K562 (cell line): Measurements from ENCODE around the gene ZKSCAN1. TPM values are rescaled to one million over a fixed set of nuclear protein-coding genes. Genes with fewer than 3 reads are reported as not detected.

ENCODE experiments used
- AFF4 ChIP-seq: sonication (generic); formaldehyde crosslinking; IDR thresholded peaks from 2 replicates; pipeline ENCODE4 v1.8.0; 2023; ENCODE audit warnings: mild to moderate bottlenecking, missing genetic modification reagents
- EHMT2 ChIP-seq: fragments of 450-650 bp; IDR thresholded peaks from 2 replicates; pipeline ENCODE4 v1.6.1; 2018; ENCODE audit warnings: antibody characterized with exemption
- ETV5 ChIP-seq: sonication (generic); formaldehyde crosslinking; IDR thresholded peaks from 2 replicates; pipeline ENCODE4 v1.4.0; 2020; ENCODE audit warnings: low read depth, mild to moderate bottlenecking, missing genetic modification reagents
- HDGF ChIP-seq: fragments of 450-650 bp; IDR thresholded peaks from 2 replicates; pipeline ENCODE4 v1.6.1; 2016
- MEIS2 ChIP-seq: fragments of 450-650 bp; IDR thresholded peaks from 2 replicates; pipeline ENCODE4 v1.6.1; 2014; ENCODE audit warnings: mild to moderate bottlenecking; ENCODE audit not compliant: partially characterized antibody
- MTA1 ChIP-seq: fragments of 450-650 bp; IDR thresholded peaks from 2 replicates; pipeline ENCODE4 v1.6.1; 2017; ENCODE audit warnings: borderline replicate concordance
- NCOA1 ChIP-seq: fragments of 450-650 bp; IDR thresholded peaks from 2 replicates; pipeline ENCODE4 v1.6.1; 2016; ENCODE audit warnings: low read depth
- POLR2A ChIP-seq: fragments of 450-650 bp; conservative IDR thresholded peaks from 2 replicates; pipeline ENCODE4 v1.6.1; 2016
- RB1 ChIP-seq: fragments of 450-650 bp; IDR thresholded peaks from 2 replicates; pipeline ENCODE4 v1.6.1; 2017; ENCODE audit warnings: low read depth, mild to moderate bottlenecking
- RHOXF2B ChIP-seq: fragments of 250-450 bp; sonication (Bioruptor Pico); conservative IDR thresholded peaks from 2 replicates; pipeline ENCODE4 v1.5.1; 2021
- STAT5A ChIP-seq: IDR thresholded peaks from 2 replicates; pipeline ENCODE4 v1.6.1; 2012; ENCODE audit warnings: low read length, inconsistent platforms, borderline replicate concordance
- TGIF2 ChIP-seq: sonication (generic); formaldehyde crosslinking; IDR thresholded peaks from 2 replicates; pipeline ENCODE4 v1.8.1; 2022; ENCODE audit warnings: mild to moderate bottlenecking, missing genetic modification reagents, moderate library complexity
- VEZF1 ChIP-seq: fragments of 200-800 bp; sonication (Bioruptor generic); IDR thresholded peaks from 2 replicates; pipeline ENCODE4 v1.6.1; 2017; ENCODE audit warnings: missing genetic modification characterization, missing compliant biosample characterization
- ZBTB17 ChIP-seq: fragments of 450-650 bp; formaldehyde crosslinking; IDR thresholded peaks from 2 replicates; pipeline ENCODE4 v1.4.0; 2020; ENCODE audit warnings: mild to moderate bottlenecking
- ZNF121 ChIP-seq: sonication (generic); formaldehyde crosslinking; conservative IDR thresholded peaks from 2 replicates; pipeline ENCODE4 v1.8.0; 2022; ENCODE audit warnings: missing genetic modification reagents
- ZNF140 ChIP-seq: fragments of 250-450 bp; sonication (Bioruptor Pico); IDR thresholded peaks from 2 replicates; pipeline ENCODE4 v1.8.0; 2021; ENCODE audit warnings: moderate library complexity, mild to moderate bottlenecking, inconsistent platforms
- ZNF232 ChIP-seq: sonication (generic); formaldehyde crosslinking; IDR thresholded peaks from 2 replicates; pipeline ENCODE4 v1.8.0; 2022; ENCODE audit warnings: mild to moderate bottlenecking, missing genetic modification reagents
- ZNF347 ChIP-seq: fragments of 450-650 bp; formaldehyde crosslinking; IDR thresholded peaks from 2 replicates; pipeline ENCODE4 v1.4.0; 2020; ENCODE audit warnings: low read depth, mild to moderate bottlenecking, moderate library complexity
- ZNF395 ChIP-seq: fragments of 200-800 bp; sonication (Bioruptor generic); IDR thresholded peaks from 2 replicates; pipeline ENCODE4 v1.6.1; 2017; ENCODE audit warnings: missing genetic modification characterization, missing compliant biosample characterization
- ZNF586 ChIP-seq: fragments of 450-650 bp; formaldehyde crosslinking; conservative IDR thresholded peaks from 2 replicates; pipeline ENCODE4 v1.4.0; 2020; ENCODE audit warnings: mild to moderate bottlenecking, moderate library complexity
- ZNF644 ChIP-seq: fragments of 200-800 bp; sonication (Bioruptor generic); IDR thresholded peaks from 2 replicates; pipeline ENCODE4 v1.6.1; 2016; ENCODE audit warnings: low read depth, missing genetic modification characterization, missing compliant biosample characterization
- polyA plus RNA-seq, 8 experiments: library from polyadenylated mRNA; depleted of rRNA in 4 of 8; stranded (reverse) in 5 of 8; unstranded in 3 of 8; fragments of >200 nt; fragmentation: Nextera tagmentation in 2 of 8; fragmentation: Illumina TruSeq in 1 of 8; extraction: Ambion mirVana in 2 of 8; extraction: Trizol in 1 of 8; gene quantifications; 2 replicates each; pipeline versions ENCODE4 v1.2.1 to v1.2.3, GENCODE V29; 2011 to 2014; ENCODE audit warnings: inconsistent platforms in 1 of 8, missing spikeins in 1 of 8
- total RNA-seq, 7 experiments: library from RNA; depleted of rRNA in 6 of 7; stranded (reverse); fragments of >200 nt in 6 of 7; fragmentation: Illumina TruSeq in 2 of 7; extraction: Trizol in 2 of 7; gene quantifications; 2 replicates each; pipeline versions ENCODE4 v1.2.1 to v1.2.3, GENCODE V29; 2011 to 2021; ENCODE audit warnings: low replicate concordance in 1 of 7

ZKSCAN1 gene
- total and polyA plus RNA-seq, 9 of the 15 experiments (the other 6 are each of a cell fraction or from before 2014, with no cell fraction given) = 5.3 to 43.0 (median 23.2) TPM

GRCh38 chr7:100049441-100050291, 34.3 kb downstream of the ZKSCAN1 start, which contains the start of gene ZSCAN21 (continued):
- peak; percentile 78; the same call in 1 of the 2 replicates for TF ChIP-seq RB1
- TF ChIP-seq MEIS2 = no peak
- TF ChIP-seq ZNF347 = no peak
- TF ChIP-seq MTA1 = peak; percentile 96
- peak; percentile 35; the same call in 1 of the 2 replicates for TF ChIP-seq ZBTB17 (CRISPR knock-in tag)
- peak; percentile 78 for TF ChIP-seq VEZF1 (CRISPR knock-in tag)
- TF ChIP-seq POLR2A = peak; percentile 95
- TF ChIP-seq ZNF586 (CRISPR knock-in tag) = no peak
- no peak for TF ChIP-seq TGIF2 (CRISPR knock-in tag)
- no peak for TF ChIP-seq ZNF140 (CRISPR knock-in tag)
- TF ChIP-seq ZNF395 (CRISPR knock-in tag) = 0 out of 2 replicates have a peak, but pooled peaks have one; percentile 62
- TF ChIP-seq ETV5 (CRISPR knock-in tag) = peak; percentile 57
- no peak for TF ChIP-seq ZNF644
- peak; percentile 66; the same call in 1 of the 2 replicates for TF ChIP-seq AFF4 (CRISPR knock-in tag)
- no peak; the same call in 1 of the 2 replicates for TF ChIP-seq STAT5A
- 0 out of 2 replicates have a peak, but pooled peaks have one; percentile 8 for TF ChIP-seq HDGF
- TF ChIP-seq EHMT2 = peak; percentile 62; the same call in 1 of the 2 replicates
- no peak for TF ChIP-seq ZNF121 (CRISPR knock-in tag)
- no peak for TF ChIP-seq ZNF232 (CRISPR knock-in tag)
- 0 out of 2 replicates have a peak, but pooled peaks have one; percentile 36 for TF ChIP-seq NCOA1
- TF ChIP-seq RHOXF2B (CRISPR knock-in tag) = no peak
